Cardiac fibroblast (primary cell): ENCODE measurements around the gene MYO7B.
A peak's percentile ranks its signal among the peaks of the same experiment; 100 is the strongest.
"Not testable (repeated sequence)": the region's sequence is repeated elsewhere in the genome, so short reads cannot be mapped to it uniquely, and the experiment has no call there.

Experiments
- DNase-seq, 2 donors: peaks; one replicate each; pipeline versions ENCODE4 v3.0.0 to v3.0.0-alpha.2; 2010; ENCODE audit warnings: low read depth in 2 of 2
- H3K4me3 ChIP-seq, 2 donors: replicated peaks in 1 of 2; 1 replicate in 1 of 2; 2 replicates in 1 of 2; pipeline ENCODE4 v1.5.1; 2011; ENCODE audit warnings: low read depth in 2 of 2, low read length in 2 of 2, mild to moderate bottlenecking in 2 of 2, moderate library complexity in 1 of 2
- CTCF ChIP-seq: IDR thresholded peaks from one replicate; pipeline ENCODE4 v1.5.1; 2011; ENCODE audit warnings: low read depth, mild to moderate bottlenecking, low read length, inconsistent platforms

MYO7B gene

GRCh38 chr2:127570282-127571250 lies 35.1 kb downstream of the MYO7B start:
- H3K4me3 ChIP-seq, result no peak overlapping the region
- peak; percentile 6 to 51 for DNase-seq
- TF ChIP-seq CTCF, result no peak

- not testable (repeated sequence) for H3K4me3 ChIP-seq, DNase-seq
Observed at GRCh38 chr2:127572352-127572751, 36.9 kb downstream of the MYO7B start.

- no peak for TF ChIP-seq CTCF
- DNase-seq, result no peak
- no peak overlapping the region for H3K4me3 ChIP-seq
Observed at GRCh38 chr2:127572841-127573240, 37.4 kb downstream of the MYO7B start.

- TF ChIP-seq CTCF, result no peak
- no peak overlapping the region for H3K4me3 ChIP-seq
- DNase-seq, result no peak
Observed at GRCh38 chr2:127573298-127573697, 37.8 kb downstream of the MYO7B start.

GRCh38 chr2:127573771-127574170 lies 38.3 kb downstream of the MYO7B start:
- no peak for TF ChIP-seq CTCF
- no peak overlapping the region for H3K4me3 ChIP-seq
- no peak for DNase-seq

GRCh38 chr2:127574656-127575055 lies 39.2 kb downstream of the MYO7B start:
- no peak overlapping the region for H3K4me3 ChIP-seq
- DNase-seq, result no peak
- no peak for TF ChIP-seq CTCF

- H3K4me3 ChIP-seq, result no peak overlapping the region
- no peak for TF ChIP-seq CTCF
- DNase-seq, result no peak
Observed at GRCh38 chr2:127575185-127575765, 39.8 kb downstream of the MYO7B start.
